A673 (cell line): ENCODE data around the gene TRPM3.

ENCODE experiments used
- EZH2 ChIP-seq: fragments of 200-600 bp; sonication (generic); IDR thresholded peaks from 2 replicates; pipeline ENCODE4 v1.6.1; 2017; ENCODE audit warnings: borderline replicate concordance, low read depth, mild to moderate bottlenecking, mixed read lengths, antibody characterized with exemption, low read length; ENCODE audit not compliant: poor library complexity, severe bottlenecking
- TF ChIP-seq, protein P1 (sequence below): fragments of 300-800, 200-600 bp; sonication (generic); conservative IDR thresholded peaks from 2 replicates; pipeline ENCODE4 v1.5.1; 2017; ENCODE audit warnings: low read depth, mild to moderate bottlenecking, antibody characterized with exemption, low read length, moderate library complexity, mixed read lengths

DNA sequence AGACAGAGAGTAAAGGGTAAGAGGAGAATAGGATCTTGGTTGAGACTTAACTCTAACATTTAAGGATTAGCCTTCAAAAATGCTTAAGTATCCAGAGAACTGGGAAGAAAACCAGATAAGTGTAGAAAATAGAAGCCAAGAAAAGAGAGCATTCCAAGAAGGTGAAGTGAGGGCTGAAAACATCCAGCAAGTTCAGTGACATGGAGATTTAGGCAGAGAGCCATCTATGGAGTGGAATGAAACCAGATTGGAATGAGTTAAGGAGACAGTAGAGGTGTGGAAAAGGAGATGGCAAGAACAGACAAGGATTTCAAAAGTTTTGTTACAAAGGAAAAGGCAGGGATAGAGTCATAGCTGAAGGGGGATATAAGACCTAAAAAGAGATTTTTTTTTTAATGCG is 188.1 kb downstream of the TRPM3 start:
- TF ChIP-seq, protein P1, sequence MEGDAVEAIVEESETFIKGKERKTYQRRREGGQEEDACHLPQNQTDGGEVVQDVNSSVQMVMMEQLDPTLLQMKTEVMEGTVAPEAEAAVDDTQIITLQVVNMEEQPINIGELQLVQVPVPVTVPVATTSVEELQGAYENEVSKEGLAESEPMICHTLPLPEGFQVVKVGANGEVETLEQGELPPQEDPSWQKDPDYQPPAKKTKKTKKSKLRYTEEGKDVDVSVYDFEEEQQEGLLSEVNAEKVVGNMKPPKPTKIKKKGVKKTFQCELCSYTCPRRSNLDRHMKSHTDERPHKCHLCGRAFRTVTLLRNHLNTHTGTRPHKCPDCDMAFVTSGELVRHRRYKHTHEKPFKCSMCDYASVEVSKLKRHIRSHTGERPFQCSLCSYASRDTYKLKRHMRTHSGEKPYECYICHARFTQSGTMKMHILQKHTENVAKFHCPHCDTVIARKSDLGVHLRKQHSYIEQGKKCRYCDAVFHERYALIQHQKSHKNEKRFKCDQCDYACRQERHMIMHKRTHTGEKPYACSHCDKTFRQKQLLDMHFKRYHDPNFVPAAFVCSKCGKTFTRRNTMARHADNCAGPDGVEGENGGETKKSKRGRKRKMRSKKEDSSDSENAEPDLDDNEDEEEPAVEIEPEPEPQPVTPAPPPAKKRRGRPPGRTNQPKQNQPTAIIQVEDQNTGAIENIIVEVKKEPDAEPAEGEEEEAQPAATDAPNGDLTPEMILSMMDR: no peak
- no peak for TF ChIP-seq EZH2
